Prostate gland (tissue), 2 donors: ENCODE results near the gene GEN1. TPM values are rescaled to one million over a fixed set of nuclear protein-coding genes. Genes with fewer than 3 reads are reported as not detected.

Experiments used
- DNase-seq: peaks from one replicate; pipeline ENCODE4 v3.0.0-alpha.2; 2019; ENCODE audit warnings: low spot score
- H3K27ac ChIP-seq, 2 donors: fragments of 200-600 bp; sonication (generic); 2 replicates each; pipeline ENCODE4 v1.5.1; 2017 to 2019
- H3K27me3 ChIP-seq: fragments of 200-600 bp; sonication (generic); replicated peaks from 2 replicates; pipeline ENCODE4 v1.5.1; 2019; ENCODE audit not compliant: insufficient read depth
- H3K36me3 ChIP-seq, 2 donors: fragments of 200-600 bp; sonication (generic); 1 replicate in 1 of 2; 2 replicates in 1 of 2; pipeline versions ENCODE4 v1.5.1 to v1.8.1; 2017 to 2019
- H3K4me1 ChIP-seq: fragments of 200-600 bp; sonication (generic); replicated peaks from 2 replicates; pipeline ENCODE4 v1.5.1; 2019
- H3K4me3 ChIP-seq, 2 donors: fragments of 200-600 bp; sonication (generic); 2 replicates each; pipeline ENCODE4 v1.5.1; 2017 to 2019
- H3K9me3 ChIP-seq: fragments of 200-600 bp; sonication (generic); 2 replicates; pipeline ENCODE4 v1.5.1; 2017
- CTCF ChIP-seq, 4 experiments: fragments of 200-600 bp in 2 of 4; fragments of 450-650 bp in 2 of 4; sonication (generic) in 2 of 4; IDR thresholded peaks; 1 replicate in 3 of 4; 2 replicates in 1 of 4; pipeline ENCODE4 v1.5.1; 2016 to 2019; ENCODE audit warnings: antibody characterized with exemption in 4 of 4, mild to moderate bottlenecking in 2 of 4, moderate library complexity in 2 of 4
- POLR2A ChIP-seq: fragments of 450-650 bp; IDR thresholded peaks from one replicate; pipeline ENCODE4 v1.6.1; 2016; ENCODE audit warnings: antibody characterized with exemption, mild to moderate bottlenecking
- POLR2AphosphoS5 ChIP-seq: sonication (generic); formaldehyde crosslinking; IDR thresholded peaks from one replicate; pipeline ENCODE4 v1.6.1; 2017; ENCODE audit warnings: antibody characterized with exemption
- WGBS: methylation state at CpG from one replicate; pipeline ENCODE4 v1.1.5; 2018; 5-methylcytosine and 5-hydroxymethylcytosine counted together
- intact Hi-C: fragments of 100-400 bp; cut with DNase I; formaldehyde crosslinking; loops from one replicate; pipeline ENCODE4 v1.14.2; 2022
- total RNA-seq, 2 donors: library from RNA; depleted of rRNA; stranded (reverse); fragments of >200 nt; gene quantifications; one replicate each; pipeline ENCODE4 v1.1.0, GENCODE V29; 2016

Gene GEN1
- total RNA-seq, 2 donors from 2014 or later, result 5.0 to 15.3 TPM

- H3K36me3 ChIP-seq, result no peaks in the 10 kb centered on the region
- intact Hi-C loops, result no loop called here
- WGBS, result 54% methylated on average over 3 of the region's 3 CpGs
- no peak for DNase-seq
- no peak overlapping the region for H3K4me3 ChIP-seq
- no peaks in the 10 kb centered on the region for H3K9me3 ChIP-seq
- H3K27ac ChIP-seq, result no peak overlapping the region
- no peaks in the 10 kb centered on the region for H3K4me1 ChIP-seq
- no peaks in the 10 kb centered on the region for H3K27me3 ChIP-seq
- TF ChIP-seq CTCF (IDR thresholded peaks at IDR 0.05), result no peak
- no peak for TF ChIP-seq POLR2AphosphoS5
- TF ChIP-seq POLR2A, result no peak
Observed at GRCh38 chr2:17804358-17804757, 50.4 kb downstream of the GEN1 start.

GRCh38 chr2:17805166-17805565 lies 51.2 kb downstream of the GEN1 start:
- WGBS, result 57% methylated on average over 2 of the region's 2 CpGs

GRCh38 chr2:17805717-17806363 lies 51.9 kb downstream of the GEN1 start:
- intact Hi-C loops, result no loop called here
- Histone ChIP-seq H3K27ac (no peak overlapping the region), H3K27me3 (no peaks in the 10 kb centered on the region), H3K4me1 (no peaks in the 10 kb centered on the region), H3K36me3 (no peaks in the 10 kb centered on the region), H3K9me3 (no peaks in the 10 kb centered on the region), H3K4me3 (no peak overlapping the region)
- no peak for TF ChIP-seq POLR2AphosphoS5
- no peak for TF ChIP-seq POLR2A
- TF ChIP-seq CTCF (IDR thresholded peaks at IDR 0.05), result no peak
- no peak for DNase-seq
- 86% methylated on average over 8 of the region's 8 CpGs for WGBS

More at GRCh38 chr2:17805166-17805565, 51.2 kb downstream of the GEN1 start:
- no peak overlapping the region for H3K27ac ChIP-seq
- no peaks in the 10 kb centered on the region for H3K36me3 ChIP-seq
- no peaks in the 10 kb centered on the region for H3K27me3 ChIP-seq
- H3K9me3 ChIP-seq, result no peaks in the 10 kb centered on the region
- H3K4me1 ChIP-seq, result no peaks in the 10 kb centered on the region
- intact Hi-C loops, result no loop called here
- no peak for TF ChIP-seq CTCF (IDR thresholded peaks at IDR 0.05)
- no peak for TF ChIP-seq POLR2A
- TF ChIP-seq POLR2AphosphoS5, result no peak
- no peak overlapping the region for H3K4me3 ChIP-seq
- no peak for DNase-seq

GRCh38 chr2:17813010-17813741 lies 59.2 kb downstream of the GEN1 start:
- WGBS, result 37% methylated on average over 5 of the region's 5 CpGs
- peak; percentile 69 for TF ChIP-seq POLR2AphosphoS5
- no peak for TF ChIP-seq CTCF (IDR thresholded peaks at IDR 0.05)
- Histone ChIP-seq H3K27ac (peak overlapping the region; percentile 12 to 62), H3K9me3 (no peaks in the 10 kb centered on the region), H3K27me3 (no peaks in the 10 kb centered on the region), H3K4me3 (no peak overlapping the region), H3K4me1 (no peaks in the 10 kb centered on the region), H3K36me3 (no peaks in the 10 kb centered on the region)
- intact Hi-C loops, result no loop called here
- DNase-seq, result peak; percentile 66
